NCI-H82 treated with DMSO at 0.1 percent for 48 hours (cell line): Measurements from ENCODE around the gene SMIM44.
"Not testable (repeated sequence)": the region's sequence is repeated elsewhere in the genome, so short reads cannot be mapped to it uniquely, and the experiment has no call there.

ENCODE experiments used
- DNase-seq: peaks from one replicate; lab custom pipeline; 2025; ENCODE audit not compliant: unreplicated experiment; lab: John Stamatoyannopoulos, UW

SMIM44 gene

GRCh38 chr19:3459089-3459881, 24.0 kb downstream of the SMIM44 start:
- no peak for DNase-seq

- DNase-seq = no peak
These were observed 24.8 kb downstream of the SMIM44 start for GRCh38 chr19:3458229-3459088.

DNA sequence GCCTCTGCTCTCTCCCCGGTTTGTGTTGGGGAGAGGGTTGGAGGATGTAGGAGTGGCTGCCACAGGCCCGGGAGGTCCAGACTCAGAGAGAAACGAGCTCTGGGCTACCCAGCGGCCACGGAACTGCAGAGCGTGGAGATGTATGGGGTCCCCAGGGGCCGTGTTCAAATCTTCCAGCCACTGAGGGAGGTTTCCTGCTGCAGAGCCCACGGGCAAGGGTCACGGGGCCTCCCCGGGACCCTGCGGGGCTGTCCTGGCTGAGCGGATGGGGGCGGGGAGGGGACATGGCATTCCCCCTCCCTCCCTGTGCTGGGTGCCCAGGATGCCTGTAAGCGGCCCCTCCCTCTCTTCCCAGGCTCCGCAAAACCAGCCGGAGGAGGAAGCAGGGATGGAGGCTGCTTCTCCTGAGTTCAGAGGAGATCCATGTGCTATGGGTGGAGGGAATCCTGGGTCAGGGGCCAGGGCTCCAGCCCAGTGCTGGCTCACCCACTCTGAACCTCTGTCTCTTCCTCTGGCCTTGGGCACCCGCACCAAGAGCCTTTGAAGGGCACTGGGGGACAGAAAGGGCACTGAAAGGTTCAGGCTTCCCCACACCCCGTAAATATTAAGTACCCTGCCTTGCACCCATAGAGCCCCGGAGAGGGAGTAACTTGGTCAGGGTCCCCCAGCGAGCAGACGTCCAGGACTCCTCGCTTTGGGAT, 25.6 kb downstream of the SMIM44 start:
- no peak for DNase-seq

GRCh38 chr19:3456925-3457527, 26.2 kb downstream of the SMIM44 start:
- no peak for DNase-seq

- no peak for DNase-seq
These were observed 27.2 kb downstream of the SMIM44 start for GRCh38 chr19:3455960-3456601.

DNA sequence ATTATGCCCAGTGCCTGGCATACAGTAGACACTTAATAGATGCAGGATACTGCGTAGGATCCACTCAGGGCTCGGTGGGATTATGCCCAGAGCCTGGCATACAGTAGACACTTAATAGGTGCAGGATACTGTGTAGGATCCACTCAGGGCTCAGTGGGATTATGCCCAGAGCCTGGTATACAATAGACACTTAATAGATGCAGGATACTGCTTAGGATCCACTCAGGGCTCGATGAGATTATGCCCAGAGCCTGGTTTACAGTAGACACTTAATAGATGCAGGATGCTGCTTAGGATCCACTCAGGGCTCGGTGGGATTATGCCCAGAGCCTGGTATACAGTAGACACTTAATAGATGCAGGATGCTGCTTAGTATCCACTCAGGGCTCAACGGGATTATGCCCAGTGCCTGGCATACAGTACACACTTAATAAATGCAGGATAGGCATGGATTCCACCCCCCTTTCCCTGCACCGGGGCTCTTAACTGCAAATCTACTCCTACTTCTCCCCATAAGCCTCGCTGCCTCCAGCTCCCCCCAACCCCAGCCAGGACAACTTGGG, 27.8 kb downstream of the SMIM44 start:
- DNase-seq = no peak

- no peak for DNase-seq
These were observed 28.4 kb downstream of the SMIM44 start for GRCh38 chr19:3454656-3455392.

DNA sequence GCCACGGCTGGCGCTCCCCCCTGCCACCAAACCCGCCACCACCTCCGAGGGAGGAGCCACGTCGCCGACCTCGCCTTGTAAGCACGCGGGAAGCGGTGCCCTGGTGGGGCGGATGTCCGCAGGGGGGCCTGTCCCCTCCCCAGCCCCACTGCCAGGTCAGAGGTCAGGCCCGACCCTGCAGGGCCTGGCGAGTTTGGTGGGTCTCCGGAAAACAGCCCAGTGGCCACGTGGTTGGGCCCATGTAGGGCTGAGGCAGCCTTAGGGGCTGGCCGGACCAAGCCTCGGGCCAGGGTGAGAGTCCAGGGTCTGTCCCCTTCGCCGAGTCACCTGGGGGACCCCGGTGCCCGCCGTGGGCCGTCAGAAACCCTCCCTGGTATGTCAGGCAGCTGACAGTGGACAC, 29.4 kb downstream of the SMIM44 start:
- no peak for DNase-seq

GRCh38 chr19:3452942-3453214, 30.4 kb downstream of the SMIM44 start:
- not testable (repeated sequence) for DNase-seq

DNA sequence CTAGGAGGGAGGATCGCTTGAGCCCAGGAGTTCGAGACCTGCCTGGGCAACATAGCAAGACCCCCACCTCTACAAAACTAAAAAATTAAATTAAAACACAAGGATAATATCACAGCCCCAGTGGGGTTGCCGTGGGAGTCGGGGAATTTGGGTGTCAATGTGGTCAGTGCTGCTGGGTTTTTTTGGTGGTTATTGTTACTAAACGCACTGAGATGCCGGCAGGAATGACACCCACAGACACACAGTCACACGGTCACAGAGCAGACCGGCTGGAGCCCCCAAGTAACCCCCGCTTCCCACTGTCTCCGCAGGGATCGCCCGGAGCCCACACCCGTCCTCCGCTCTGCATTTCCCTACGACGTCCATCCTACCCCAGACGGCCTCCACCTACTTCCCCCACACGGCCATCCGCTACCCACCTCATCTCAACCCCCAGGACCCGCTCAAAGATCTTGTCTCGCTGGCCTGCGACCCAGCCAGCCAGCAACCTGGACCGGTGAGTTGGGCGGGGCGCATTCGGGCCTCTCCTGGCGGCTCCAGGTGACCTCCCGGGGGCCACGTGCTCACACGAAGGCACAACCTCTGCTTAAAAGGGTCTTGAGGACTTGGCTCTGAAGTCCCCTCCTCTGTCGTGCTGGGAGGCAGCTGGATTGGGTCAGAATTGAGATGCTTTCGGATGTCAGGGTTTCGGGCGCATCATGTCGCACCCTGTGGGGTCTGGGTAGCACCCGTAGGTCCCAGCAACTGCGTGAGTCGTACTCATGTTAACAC, 30.9 kb downstream of the SMIM44 start:
- no peak for DNase-seq

GRCh38 chr19:3451451-3451866, 31.8 kb downstream of the SMIM44 start:
- DNase-seq = no peak

GRCh38 chr19:3450796-3451411, 32.3 kb downstream of the SMIM44 start:
- no peak for DNase-seq

DNA sequence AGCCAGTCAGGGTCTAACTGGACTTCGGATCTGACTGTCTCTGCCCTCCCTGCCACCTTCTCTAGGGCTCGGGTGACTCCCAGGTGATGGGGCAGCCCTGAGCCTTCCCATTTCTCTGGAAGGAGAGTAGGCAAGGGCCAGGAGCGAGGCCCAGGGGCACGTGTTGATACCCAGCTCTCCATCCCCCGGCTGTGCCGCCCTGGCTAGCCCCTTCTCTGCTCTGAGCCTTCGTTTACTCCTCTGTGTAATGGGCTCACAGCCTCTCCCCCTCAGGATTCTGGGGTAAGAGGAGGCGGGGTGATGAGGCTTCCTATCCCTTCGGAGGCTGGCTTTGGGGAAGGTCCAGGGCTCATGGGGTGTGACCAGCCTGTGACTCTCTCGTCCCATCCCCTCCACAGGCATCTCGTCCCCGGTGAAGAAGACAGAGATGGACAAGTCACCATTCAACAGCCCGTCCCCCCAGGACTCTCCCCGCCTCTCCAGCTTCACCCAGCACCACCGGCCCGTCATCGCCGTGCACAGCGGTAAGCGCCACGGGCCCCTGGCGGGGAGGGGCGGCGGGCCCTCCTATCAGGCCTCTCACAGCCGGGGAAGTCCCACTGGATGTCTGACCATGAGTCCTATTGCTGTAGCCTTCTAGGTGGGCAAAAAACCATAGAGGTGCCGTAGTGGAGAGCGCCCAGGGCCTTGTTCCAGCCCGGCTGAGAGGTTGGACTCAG, 34.5 kb downstream of the SMIM44 start:
- no peak for DNase-seq

DNA sequence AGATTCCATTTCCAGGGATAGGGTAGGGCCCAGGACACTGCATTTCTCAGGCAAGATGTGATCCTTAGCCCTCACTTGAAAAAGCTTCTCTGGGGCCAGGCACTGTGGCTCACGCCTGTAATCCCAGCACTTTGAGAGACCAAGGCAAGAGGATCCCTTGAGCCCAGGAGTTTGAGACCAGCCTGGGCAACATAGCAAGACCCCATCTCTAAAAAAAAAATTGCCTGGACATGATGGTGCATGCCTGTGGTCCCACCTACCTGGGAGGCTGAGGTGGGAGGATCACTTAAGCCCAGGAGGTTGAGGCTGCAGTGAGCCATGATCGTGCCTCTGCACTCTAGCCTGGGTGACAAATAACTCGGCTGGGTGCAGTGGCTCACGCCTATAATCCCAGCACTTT, 36.6 kb downstream of the SMIM44 start:
- not testable (repeated sequence) for DNase-seq

- DNase-seq = no peak
These were observed 38.5 kb downstream of the SMIM44 start for GRCh38 chr19:3444695-3445234.

DNA sequence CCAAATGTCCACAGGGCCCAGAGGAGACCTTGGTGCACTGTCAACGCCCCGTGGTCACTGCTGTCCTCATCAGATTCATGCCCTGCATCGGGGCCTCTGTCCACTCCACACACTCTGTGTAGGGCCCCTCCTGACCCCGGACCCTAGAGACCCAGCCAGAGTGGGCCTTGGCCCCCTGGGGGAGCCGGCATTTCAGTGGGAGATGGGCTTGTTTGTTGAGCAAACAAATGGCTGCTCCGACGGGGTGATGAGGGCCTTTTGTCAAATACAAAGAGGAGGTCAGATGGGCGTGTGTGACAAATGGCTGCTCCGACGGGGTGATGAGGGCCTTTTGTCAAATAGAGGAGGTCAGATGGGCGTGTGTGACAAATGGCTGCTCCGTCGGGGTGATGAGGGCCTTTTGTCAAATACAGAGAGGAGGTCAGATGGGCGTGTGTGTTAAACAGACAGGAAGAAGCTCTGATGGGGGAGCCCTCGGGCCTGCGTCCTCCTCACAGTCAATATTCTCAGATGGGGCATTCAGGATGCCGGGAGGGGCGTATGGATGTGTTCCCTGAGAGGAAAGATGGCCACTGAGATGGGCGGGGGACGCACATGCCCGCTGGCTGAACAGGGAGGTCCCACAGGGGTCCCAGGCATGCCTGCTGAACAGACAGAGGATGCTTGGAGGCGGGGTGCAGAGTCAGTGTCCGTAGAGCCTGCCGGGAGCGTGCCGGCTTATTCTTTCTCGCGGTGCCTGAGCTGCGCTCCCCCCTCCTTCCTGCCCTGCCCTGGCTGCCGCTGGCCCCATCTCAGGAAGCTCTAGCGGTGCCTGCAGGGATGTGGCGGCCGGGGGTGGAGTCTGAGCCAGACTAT, 39.2 kb downstream of the SMIM44 start:
- DNase-seq = no peak
